ENCODE data around the gene ADPRHL1. TPM values are rescaled to one million over a fixed set of nuclear protein-coding genes. Genes with fewer than 3 reads are reported as not detected.

ADPRHL1 gene
- polyA plus RNA-seq, 1 donor (not counting 4 experiments of a cell fraction or from before 2014, with no cell fraction given), result 1.2 TPM

- Histone ChIP-seq H3K4me2 (ENCODE audit: control insufficient read depth, extremely low read depth, insufficient read depth, low read depth, low read length) (no peak overlapping the region), H2AFZ (ENCODE audit: control insufficient read depth, low read length) (no peak overlapping the region), H3K9me3 (ENCODE audit: control insufficient read depth, low read depth, low read length) (no peaks in the 10 kb centered on the region), H3K9ac (ENCODE audit: control insufficient read depth, extremely low read depth, insufficient read depth, low read length) (no peak overlapping the region), H3K9me1 (ENCODE audit: control insufficient read depth, extremely low read depth, insufficient read depth, low read length) (no peaks in the 10 kb centered on the region), H3K4me1 (ENCODE audit: control insufficient read depth, extremely low read depth, insufficient read depth, low read length) (no peaks in the 10 kb centered on the region), H3K36me3 (ENCODE audit: control insufficient read depth in 2 of 2, extremely low read depth in 1 of 2, insufficient read depth in 2 of 2, low read length in 2 of 2) (peaks cover 21 to 24% of the 10 kb centered on the region in 2 experiments), H4K20me1 (ENCODE audit: control insufficient read depth, extremely low read depth, insufficient read depth, low read length) (peaks cover 2% of the 10 kb centered on the region), H3K79me2 (ENCODE audit: control insufficient read depth, insufficient read depth, low read length) (no peaks in the 10 kb centered on the region), H3K27ac (ENCODE audit: control insufficient read depth, insufficient read depth, low read length) (no peak overlapping the region), H3K27me3 (ENCODE audit: control insufficient read depth, extremely low read depth, insufficient read depth, low read length) (no peaks in the 10 kb centered on the region), H3K4me3 (ENCODE audit: control insufficient read depth in 2 of 3, extremely low read depth in 1 of 3, insufficient read depth in 2 of 3, low read depth in 1 of 3, low read length in 3 of 3) (no peak overlapping the region)
- TF ChIP-seq, protein P1, sequence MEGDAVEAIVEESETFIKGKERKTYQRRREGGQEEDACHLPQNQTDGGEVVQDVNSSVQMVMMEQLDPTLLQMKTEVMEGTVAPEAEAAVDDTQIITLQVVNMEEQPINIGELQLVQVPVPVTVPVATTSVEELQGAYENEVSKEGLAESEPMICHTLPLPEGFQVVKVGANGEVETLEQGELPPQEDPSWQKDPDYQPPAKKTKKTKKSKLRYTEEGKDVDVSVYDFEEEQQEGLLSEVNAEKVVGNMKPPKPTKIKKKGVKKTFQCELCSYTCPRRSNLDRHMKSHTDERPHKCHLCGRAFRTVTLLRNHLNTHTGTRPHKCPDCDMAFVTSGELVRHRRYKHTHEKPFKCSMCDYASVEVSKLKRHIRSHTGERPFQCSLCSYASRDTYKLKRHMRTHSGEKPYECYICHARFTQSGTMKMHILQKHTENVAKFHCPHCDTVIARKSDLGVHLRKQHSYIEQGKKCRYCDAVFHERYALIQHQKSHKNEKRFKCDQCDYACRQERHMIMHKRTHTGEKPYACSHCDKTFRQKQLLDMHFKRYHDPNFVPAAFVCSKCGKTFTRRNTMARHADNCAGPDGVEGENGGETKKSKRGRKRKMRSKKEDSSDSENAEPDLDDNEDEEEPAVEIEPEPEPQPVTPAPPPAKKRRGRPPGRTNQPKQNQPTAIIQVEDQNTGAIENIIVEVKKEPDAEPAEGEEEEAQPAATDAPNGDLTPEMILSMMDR (optimal IDR thresholded peaks at IDR 0.05 in 1 of 3, IDR thresholded peaks at IDR 0.05 in 1 of 3, conservative IDR thresholded peaks at IDR 0.05 in 1 of 3; ENCODE audit: extremely low read depth in 1 of 3, insufficient read depth in 2 of 3, low read length in 3 of 3), result peak in 2 of 3 experiments; percentile 23 to 43
- TF ChIP-seq EZH2 (IDR thresholded peaks at IDR 0.05; ENCODE audit: low read length), result no peak
- dilution Hi-C loops (cut with MboI; ENCODE audit: extremely low pct_ligation_motif_present, low sequenced_read_pairs), result no loop called here
- FAIRE-seq (no peak), DNase-seq (ENCODE audit: low read depth, low spot score) (no peak)
Observed at GRCh38 chr13:113458253-113459065, 5.2 kb upstream of the ADPRHL1 start.

- Histone ChIP-seq H3K4me3 (ENCODE audit: control insufficient read depth in 2 of 3, extremely low read depth in 1 of 3, insufficient read depth in 2 of 3, low read depth in 1 of 3, low read length in 3 of 3) (no peak overlapping the region), H3K79me2 (ENCODE audit: control insufficient read depth, insufficient read depth, low read length) (no peaks in the 10 kb centered on the region), H3K9ac (ENCODE audit: control insufficient read depth, extremely low read depth, insufficient read depth, low read length) (no peak overlapping the region), H2AFZ (ENCODE audit: control insufficient read depth, low read length) (no peak overlapping the region), H4K20me1 (ENCODE audit: control insufficient read depth, extremely low read depth, insufficient read depth, low read length) (peaks cover 2% of the 10 kb centered on the region), H3K4me1 (ENCODE audit: control insufficient read depth, extremely low read depth, insufficient read depth, low read length) (no peaks in the 10 kb centered on the region), H3K27ac (ENCODE audit: control insufficient read depth, insufficient read depth, low read length) (no peak overlapping the region), H3K36me3 (ENCODE audit: control insufficient read depth in 2 of 2, extremely low read depth in 1 of 2, insufficient read depth in 2 of 2, low read length in 2 of 2) (peaks cover 25 to 28% of the 10 kb centered on the region in 2 experiments), H3K9me3 (ENCODE audit: control insufficient read depth, low read depth, low read length) (no peaks in the 10 kb centered on the region), H3K9me1 (ENCODE audit: control insufficient read depth, extremely low read depth, insufficient read depth, low read length) (no peaks in the 10 kb centered on the region), H3K4me2 (ENCODE audit: control insufficient read depth, extremely low read depth, insufficient read depth, low read depth, low read length) (no peak overlapping the region), H3K27me3 (ENCODE audit: control insufficient read depth, extremely low read depth, insufficient read depth, low read length) (no peaks in the 10 kb centered on the region)
- TF ChIP-seq, protein P1 (optimal IDR thresholded peaks at IDR 0.05 in 1 of 3, IDR thresholded peaks at IDR 0.05 in 1 of 3, conservative IDR thresholded peaks at IDR 0.05 in 1 of 3; ENCODE audit: extremely low read depth in 1 of 3, insufficient read depth in 2 of 3, low read length in 3 of 3), result no peak
- no peak for TF ChIP-seq EZH2 (IDR thresholded peaks at IDR 0.05; ENCODE audit: low read length)
- DNase-seq (ENCODE audit: low read depth, low spot score) (no peak), FAIRE-seq (no peak)
- dilution Hi-C loops (cut with MboI; ENCODE audit: extremely low pct_ligation_motif_present, low sequenced_read_pairs), result no loop called here
Observed at GRCh38 chr13:113457510-113457909, 4.2 kb upstream of the ADPRHL1 start.

Measured in keratinocyte (primary cell).